Fibroblast of pulmonary artery (primary cell): ENCODE measurements around the gene CCDC18.

Source experiments
- DNase-seq: peaks from one replicate; pipeline ENCODE4 v3.0.0-alpha.2; 2010; ENCODE audit warnings: low read depth
- H3K4me3 ChIP-seq: replicated peaks from 2 replicates; pipeline ENCODE4 v1.5.1; 2011; ENCODE audit warnings: low read depth, mild to moderate bottlenecking, control low read depth, low read length, moderate library complexity
- CTCF ChIP-seq: IDR thresholded peaks from 2 replicates; pipeline ENCODE4 v1.5.1; 2011; ENCODE audit warnings: mild to moderate bottlenecking, control low read depth, low read length, inconsistent platforms; ENCODE audit errors: missing control alignments

The CCDC18 gene

GRCh38 chr1:93196591-93196990 lies 16.1 kb downstream of the CCDC18 start:
- TF ChIP-seq CTCF, result no peak
- DNase-seq, result peak; percentile 43

GRCh38 chr1:93199150-93199549 lies 18.6 kb downstream of the CCDC18 start:
- no peak for TF ChIP-seq CTCF
- DNase-seq, result no peak

More at GRCh38 chr1:93196591-93196990, 16.1 kb downstream of the CCDC18 start:
- no peak overlapping the region for H3K4me3 ChIP-seq

GRCh38 chr1:93200086-93200620 lies 19.6 kb downstream of the CCDC18 start:
- DNase-seq, result no peak
- no peak for TF ChIP-seq CTCF
- H3K4me3 ChIP-seq, result no peak overlapping the region

More at GRCh38 chr1:93199150-93199549, 18.6 kb downstream of the CCDC18 start:
- no peak overlapping the region for H3K4me3 ChIP-seq

GRCh38 chr1:93200714-93201113 lies 20.2 kb downstream of the CCDC18 start:
- no peak for TF ChIP-seq CTCF
- no peak for DNase-seq
- H3K4me3 ChIP-seq, result no peak overlapping the region

- no peak for DNase-seq
- no peak overlapping the region for H3K4me3 ChIP-seq
- no peak for TF ChIP-seq CTCF
Measured at GRCh38 chr1:93205892-93206566, 25.5 kb downstream of the CCDC18 start.

- TF ChIP-seq CTCF, result no peak
- no peak overlapping the region for H3K4me3 ChIP-seq
- no peak for DNase-seq
Measured at GRCh38 chr1:93206567-93206954, 26.0 kb downstream of the CCDC18 start.

GRCh38 chr1:93207211-93207610 lies 26.7 kb downstream of the CCDC18 start:
- no peak for DNase-seq
- H3K4me3 ChIP-seq, result no peak overlapping the region
- TF ChIP-seq CTCF, result no peak
